NCI-H128 (cell line): Measurements from ENCODE around the gene PEX1.
A peak's percentile ranks its signal among the peaks of the same experiment; 100 is the strongest.
"Not testable (repeated sequence)": the region's sequence is repeated elsewhere in the genome, so short reads cannot be mapped to it uniquely, and the experiment has no call there.

Source experiments
- DNase-seq: peaks from one replicate; lab custom pipeline; 2025; ENCODE audit not compliant: unreplicated experiment; lab: John Stamatoyannopoulos, UW

Gene PEX1

DNA sequence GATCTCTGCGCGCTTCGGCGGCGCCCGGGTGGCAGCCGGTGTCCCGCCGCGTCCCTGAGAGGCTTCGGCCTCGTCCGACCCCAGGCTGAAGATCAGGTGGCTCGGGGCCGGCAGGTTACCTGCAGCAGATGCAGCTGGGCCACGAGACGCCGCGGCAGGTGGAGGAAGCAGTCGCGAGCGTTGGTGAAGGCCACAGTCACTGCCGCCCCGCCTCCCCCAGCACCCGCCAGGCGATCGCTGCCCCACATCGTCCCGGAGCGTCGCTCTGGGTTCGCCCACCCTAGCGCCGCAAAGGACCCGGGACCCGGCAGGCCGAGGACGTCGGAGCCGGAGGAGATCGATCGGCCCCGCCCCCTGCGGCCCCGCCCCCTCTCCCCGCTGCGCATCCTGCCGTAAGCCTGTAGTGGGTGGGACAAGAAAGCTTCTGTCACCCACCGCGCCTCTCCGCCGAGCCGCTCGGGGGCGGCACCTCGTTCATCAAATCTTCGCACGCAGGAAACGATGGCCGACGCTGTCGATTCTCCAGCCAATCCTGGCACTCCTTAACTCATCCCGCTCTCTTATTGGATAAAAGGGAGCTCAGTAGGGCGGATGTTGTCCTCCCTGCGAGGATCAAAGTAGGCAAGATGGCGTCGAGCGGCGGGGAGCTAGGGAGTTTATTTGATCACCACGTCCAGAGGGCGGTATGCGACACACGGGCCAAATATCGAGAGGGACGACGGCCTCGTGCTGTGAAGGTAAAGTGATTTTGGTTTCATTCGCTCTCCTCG lies at the start of gene PEX1, which contains the start of gene RBM48:
Gene PEX1, minus strand, starts transcription at position 333 of the 770 bp plus-strand sequence. Its CDS starts 85 bp downstream, at position 248.
Gene RBM48, plus strand, starts transcription at position 608 of the 770 bp plus-strand sequence. Its CDS starts 19 bp downstream, at position 627.
- DNase-seq = peak; percentile 95

DNA sequence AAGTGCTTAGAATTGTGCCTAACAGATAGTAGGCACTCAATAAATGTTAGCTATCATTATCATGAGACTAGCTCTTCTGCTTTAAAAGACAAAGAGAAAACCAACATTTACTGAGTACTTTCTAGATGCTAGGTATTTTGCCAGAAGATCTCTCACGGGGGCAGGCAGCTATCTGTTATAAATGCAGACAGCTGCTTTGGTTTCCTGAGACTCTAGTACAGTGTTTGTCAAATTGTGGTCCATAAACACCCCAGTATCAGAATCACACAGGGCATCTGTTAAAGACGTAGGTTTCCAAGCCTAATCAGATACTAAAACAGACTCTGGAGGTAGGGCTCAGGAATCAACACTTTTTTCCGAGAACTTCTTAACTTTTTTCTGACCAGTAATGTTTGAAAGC lies 48.0 kb upstream of the PEX1 start:
- no peak for DNase-seq

DNA sequence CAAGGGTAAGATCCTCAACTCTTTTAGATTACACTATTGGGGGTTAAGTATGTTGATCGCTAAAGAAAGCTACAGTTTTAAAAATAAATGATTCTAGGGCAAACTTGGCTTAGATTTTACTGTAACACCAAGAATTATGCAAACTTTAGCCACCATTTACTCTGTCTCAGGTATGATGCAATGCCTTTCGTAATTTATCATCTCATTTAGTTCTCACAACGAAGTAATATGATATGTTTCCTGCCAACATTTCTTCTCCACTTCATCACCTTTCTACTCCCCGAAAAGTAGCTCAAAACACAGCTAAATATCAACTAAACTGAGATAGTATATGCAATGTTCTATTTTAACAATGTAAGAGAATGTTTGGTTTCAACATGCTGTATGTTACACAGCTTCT lies 40.8 kb upstream of the PEX1 start:
- no peak for DNase-seq

DNA sequence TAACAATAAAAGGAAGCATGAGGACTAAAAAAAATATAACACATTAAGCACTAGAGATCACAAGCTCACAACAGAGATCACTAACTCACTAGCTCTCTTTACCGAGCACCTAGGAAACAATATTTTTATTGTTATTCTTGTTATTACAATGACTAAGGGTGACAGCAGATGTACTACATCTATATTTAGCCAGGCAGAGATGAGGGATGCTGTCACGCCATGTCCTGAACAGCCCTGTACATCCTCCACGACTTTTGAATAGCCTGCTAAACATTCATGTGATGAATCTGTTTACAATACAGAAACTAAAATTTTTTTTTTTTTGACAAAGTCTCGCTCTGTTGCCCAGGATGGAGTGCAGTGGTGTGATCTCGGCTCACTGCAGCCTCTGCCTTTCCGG lies 39.1 kb upstream of the PEX1 start:
- no peak for DNase-seq

DNA sequence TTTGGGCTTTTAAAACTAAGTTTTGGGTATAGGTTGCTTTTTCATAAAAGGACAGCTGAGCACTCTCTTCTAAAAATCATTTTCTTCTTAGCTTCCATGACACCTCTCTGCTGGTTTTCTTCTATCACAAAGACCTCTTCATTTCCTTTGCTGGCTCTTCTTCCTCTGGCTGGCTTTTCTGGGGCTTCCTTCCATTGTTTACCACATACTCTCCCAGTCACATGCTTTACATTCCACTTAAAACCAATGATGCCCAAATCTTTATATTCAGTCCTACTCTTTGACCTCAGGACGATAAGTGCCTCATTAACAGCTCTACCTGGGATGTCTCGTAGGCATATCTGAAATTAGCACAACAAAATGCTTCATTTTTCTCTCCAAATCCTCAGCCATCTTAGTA lies 35.0 kb upstream of the PEX1 start:
- no peak for DNase-seq

DNA sequence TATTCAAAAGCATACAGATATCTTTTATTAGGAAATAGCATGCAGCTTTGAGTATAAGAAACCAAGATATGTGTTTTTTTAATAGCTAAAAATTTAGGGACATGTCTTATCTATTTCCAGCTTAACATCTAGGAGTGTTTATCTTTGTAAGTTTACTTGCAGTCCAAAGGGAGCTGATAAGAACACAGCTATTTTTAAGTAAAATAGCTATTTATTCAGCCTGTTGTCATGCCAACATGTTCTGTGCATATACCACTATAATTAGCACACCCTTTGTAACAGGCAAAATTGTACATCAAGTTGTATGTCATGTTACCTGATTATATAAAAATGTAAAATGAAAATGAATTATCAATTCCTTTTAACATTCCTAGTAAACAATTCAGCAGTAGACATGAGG lies 32.3 kb upstream of the PEX1 start:
- no peak for DNase-seq

DNA sequence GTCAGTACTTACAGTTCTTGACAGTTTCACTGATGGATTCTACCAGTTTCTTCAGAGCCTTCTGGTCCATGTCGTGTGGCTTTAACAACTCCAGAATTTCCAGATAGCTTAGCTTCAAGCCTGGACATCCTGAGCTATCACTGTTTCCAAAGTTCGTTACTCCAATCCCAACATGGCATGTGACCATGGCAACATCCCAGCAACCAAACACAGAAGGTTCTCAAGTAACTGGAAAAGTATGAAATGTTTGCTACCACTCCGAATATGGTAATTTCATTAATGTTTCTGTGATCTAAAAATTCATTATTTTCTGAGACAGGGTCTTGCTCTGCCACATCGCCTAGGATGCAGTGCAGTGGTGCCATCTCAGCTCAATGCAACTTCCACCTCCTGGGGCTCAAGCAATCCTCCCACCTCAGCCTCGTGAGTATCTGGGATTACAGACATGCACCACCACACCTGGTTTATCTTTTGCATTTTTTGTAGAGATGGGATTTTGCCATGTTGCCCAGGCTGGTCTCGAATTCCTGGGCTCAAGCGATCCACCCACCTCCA lies 29.6 kb upstream of the PEX1 start:
- no peak for DNase-seq

DNA sequence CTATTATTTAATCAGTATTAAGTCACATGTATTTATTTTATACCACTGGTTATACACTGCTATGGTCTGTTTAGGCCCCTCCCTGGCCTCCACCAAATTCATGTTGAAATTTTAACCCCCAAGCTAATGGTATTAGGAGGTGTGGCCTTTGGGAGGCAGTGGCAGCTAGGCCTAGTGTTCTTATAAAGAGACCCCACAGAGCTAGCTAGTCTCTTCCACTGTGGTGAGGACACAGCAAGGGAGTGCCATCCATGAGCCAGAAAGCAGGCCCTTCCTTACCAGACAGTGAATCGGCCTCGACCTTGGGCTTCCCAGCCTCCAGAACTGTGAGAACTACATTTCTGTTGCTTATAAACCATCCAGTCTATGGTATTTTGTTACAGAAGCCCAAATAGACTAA lies 28.9 kb upstream of the PEX1 start:
- no peak for DNase-seq

DNA sequence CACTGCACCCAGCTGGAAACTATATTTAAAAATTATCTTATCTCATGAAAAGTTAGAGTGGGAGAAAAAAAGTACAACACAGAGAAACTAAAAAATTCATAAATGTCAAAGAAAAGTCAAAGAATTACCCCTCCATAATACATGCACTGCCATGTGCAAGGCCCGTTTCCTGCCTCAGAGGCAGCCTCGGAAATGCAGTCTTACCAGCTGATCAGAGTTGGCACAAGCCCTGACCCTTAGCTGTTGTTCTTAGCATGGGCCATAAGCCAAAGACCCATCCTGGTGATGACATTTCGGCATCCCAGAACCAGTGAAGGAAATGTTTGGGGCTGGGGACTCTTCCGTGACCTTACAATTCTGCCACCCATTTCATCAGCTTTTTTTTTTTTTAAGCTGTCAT lies 21.9 kb upstream of the PEX1 start:
- DNase-seq = no peak

DNA sequence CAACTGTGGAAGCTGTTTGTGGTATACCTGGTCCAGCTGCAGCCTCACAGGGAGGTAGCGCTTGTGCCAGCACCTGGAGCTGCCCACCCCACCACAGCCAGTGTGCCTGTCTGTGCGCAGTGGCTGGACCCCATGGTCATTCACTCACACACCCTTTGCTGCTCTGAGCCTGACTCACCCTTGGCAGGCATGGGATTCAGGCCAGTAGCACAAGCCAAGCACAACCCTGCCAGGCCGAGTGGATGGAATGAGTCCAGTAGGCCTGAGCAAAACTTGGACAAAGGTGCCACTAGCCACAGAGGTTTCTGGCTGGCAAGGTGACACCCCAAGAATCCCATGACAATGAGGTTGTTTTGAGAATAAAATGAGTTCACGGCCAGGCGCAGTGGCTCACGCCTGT lies 19.3 kb upstream of the PEX1 start:
- no peak for DNase-seq

DNA sequence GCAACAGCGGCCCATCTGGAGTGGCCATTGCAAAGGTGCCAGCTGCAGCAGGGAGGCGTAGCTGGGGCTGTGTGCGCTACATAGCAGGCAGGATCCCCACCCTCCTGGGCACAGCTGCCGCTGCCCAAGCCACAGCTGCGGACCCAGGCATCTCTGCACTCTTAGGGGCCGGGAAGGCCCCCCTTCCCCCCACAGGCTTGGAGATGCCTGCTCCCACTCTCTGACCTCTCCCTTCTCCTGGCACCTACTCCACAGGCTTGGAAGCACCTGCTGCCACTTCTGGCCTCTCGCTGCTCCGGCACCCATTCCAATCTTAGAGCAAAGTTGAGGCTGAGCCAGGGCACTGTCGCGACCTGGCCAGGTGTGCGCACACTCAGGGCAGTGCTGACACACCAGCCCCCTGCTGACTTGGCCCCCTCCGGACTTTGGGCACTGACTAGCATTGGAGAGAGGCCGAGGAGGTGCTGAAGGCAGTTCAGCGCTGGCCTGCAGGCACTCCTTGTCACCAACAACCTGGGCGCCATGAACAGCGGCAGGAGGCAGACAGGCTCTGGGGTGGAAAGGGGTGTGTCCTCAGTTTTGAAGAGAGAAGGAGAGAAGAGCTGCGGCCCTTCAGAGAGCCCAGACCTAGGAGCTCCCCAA lies 18.7 kb upstream of the PEX1 start:
- no peak for DNase-seq

DNA sequence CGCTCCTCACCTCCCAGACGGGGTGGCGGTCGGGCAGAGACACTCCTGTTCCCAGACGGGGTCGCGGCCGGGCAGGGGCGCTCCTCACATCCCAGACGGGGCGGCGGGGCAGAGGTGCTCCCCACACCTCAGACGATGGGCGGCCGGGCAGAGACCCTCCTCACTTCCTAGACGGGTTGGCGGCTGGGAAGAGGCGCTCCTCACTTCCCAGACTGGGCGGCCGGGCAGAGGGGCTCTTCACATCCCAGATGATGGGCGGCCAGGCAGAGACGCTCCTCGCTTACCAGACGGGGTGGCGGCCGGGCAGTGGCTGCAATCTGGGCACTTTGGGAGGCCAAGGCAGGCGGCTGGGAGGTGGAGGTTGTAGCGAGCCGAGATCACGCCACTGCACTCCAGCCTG lies 16.8 kb upstream of the PEX1 start:
- DNase-seq = not testable (repeated sequence)

DNA sequence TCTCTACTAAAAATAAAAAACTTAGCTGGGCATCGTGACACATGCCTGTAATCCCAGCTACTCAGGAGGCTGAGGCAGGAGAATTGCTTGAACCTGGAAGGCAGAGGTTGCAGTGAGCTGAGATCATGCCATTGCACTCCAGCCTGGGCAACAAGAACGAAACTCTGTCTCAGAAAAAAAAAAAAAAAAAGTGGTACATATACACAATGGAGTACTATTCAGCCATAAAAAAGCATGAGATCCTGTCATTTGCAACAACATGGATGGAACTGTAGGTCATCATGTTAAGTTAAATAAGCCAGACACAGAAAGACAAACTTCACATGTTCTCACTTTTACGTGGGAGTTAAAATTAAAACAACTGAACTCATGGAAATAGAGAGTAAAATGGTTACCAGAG lies 15.2 kb upstream of the PEX1 start:
- not testable (repeated sequence) for DNase-seq

DNA sequence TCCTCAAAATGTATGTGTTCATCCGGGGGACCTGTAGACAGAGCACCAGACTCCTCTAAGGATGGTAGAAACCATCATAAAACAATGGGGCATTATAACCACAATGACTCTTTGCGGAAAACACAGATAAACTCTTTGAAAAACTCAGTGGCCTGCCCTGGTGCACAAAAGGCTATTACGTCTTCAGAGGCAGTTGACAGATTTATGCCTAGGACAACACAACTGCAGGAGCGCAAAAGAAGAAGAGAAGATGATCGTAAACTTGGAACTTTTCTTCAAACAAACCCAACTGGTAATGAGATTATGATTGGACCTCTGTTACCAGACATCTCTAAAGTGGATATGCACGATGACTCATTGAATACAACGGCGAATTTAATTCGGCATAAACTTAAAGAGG lies 6.3 kb upstream of the PEX1 start:
- no peak for DNase-seq

DNA sequence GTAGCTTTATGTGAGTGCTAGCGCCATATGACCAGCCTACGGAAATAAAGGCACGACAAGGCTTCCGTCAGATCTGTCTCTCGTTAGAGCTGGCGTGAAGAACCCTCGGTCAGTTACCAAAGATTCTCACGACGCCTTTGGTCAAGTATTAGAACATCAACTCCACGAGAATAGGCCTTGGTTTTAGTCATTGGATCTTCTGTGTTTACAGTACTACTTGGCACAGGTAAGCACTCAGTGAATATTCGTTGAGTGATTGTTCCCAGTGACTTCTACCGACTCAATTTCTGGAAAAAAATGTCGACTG lies 591 bp upstream of the PEX1 start:
- no peak for DNase-seq

DNA sequence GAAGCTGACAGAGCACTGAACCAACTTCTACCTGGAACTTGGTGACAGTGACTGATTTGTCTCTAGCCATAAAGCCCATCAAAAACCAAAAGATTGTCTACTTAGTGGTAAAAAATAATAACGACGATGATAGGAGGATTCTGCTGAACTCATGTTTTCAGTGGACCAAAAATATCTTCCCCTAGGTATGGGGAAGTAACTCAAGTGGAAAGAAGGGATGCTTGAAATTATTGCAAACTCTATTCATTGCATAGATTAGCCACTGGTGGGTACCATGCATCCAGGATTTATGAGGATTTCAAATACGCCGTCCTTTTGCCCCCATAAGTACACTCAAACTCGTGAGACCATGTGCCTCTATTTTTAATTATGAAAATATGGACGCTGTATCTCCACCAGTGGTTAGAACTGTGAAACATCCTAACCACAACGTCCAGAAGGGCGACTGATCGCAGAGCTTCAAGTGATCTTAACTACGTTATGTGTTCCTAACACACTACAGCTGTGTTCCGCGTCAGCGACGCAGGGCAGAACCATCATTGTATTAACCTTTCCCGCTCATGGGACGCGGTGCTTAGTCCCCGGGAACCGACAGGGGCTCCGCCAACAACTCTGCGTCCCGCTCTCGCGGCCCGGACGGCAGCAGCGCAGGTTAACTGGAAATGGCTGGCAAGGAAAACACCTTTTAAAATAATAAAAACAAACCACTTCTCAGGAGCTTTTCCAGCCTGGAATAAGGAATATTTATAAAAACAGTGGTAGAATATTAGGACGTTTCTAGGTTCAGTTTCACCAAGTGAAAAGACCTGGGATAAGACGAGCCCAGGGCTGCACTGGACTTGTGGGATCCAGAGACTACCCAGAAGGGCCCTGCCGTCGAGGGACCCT lies 776 bp downstream of the PEX1 start:
- no peak for DNase-seq

DNA sequence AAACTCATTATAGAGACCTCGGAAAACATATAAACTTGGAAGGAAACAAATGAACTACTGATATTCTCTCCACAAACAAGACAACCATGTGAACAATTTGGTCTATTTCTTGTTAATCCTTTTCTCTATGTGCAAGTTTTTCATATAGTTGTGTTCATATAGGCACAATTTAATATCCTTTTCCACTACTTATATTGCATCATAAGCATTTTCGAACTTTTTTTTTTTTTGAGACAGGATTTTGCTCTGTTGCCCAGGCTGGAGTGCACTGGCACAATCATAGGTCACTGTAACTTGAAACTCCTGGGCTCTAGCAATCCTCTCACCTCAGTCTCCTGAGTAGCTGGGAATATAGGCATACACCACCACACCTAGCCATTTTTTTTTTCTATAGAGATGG lies 5.2 kb downstream of the PEX1 start:
- DNase-seq = no peak

DNA sequence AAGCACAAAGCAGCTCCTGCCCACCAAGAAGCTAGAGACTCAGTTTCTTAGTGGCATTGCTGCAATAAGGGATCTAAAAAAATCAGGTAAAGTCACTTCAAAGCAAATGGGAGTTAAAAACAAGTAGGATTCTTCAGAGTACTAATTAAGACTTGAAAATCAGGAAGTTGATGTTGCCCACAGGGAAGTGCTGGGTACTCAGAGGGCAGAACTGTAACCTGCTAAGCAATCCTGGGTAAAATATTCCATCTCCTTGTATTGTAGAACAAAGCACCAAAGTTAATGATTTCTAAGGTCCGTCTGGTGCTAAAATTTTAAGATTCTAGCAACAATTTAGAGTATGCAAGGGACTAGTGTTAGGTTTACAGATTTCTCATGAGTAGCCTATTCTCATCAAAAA lies 8.3 kb downstream of the PEX1 start:
- no peak for DNase-seq

DNA sequence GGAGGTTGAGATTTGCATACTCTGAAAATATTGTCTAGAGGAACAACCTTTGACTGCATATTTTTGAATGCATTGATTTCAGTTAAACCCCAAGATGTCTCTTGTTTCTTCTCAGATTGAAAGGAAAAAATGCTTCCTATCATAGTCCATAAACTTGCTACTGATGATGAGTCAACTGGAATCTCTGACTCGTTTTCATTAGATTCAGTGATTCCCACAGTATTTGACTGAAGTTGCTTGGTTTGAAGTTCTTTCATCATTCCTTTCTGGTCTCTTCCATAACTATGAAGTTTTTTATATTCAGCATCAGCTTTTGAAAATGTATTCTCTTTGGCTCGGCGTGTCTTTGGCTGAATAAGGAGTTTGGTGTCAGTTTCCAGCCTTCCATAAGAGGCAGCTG lies 10.7 kb downstream of the PEX1 start:
- no peak for DNase-seq

DNA sequence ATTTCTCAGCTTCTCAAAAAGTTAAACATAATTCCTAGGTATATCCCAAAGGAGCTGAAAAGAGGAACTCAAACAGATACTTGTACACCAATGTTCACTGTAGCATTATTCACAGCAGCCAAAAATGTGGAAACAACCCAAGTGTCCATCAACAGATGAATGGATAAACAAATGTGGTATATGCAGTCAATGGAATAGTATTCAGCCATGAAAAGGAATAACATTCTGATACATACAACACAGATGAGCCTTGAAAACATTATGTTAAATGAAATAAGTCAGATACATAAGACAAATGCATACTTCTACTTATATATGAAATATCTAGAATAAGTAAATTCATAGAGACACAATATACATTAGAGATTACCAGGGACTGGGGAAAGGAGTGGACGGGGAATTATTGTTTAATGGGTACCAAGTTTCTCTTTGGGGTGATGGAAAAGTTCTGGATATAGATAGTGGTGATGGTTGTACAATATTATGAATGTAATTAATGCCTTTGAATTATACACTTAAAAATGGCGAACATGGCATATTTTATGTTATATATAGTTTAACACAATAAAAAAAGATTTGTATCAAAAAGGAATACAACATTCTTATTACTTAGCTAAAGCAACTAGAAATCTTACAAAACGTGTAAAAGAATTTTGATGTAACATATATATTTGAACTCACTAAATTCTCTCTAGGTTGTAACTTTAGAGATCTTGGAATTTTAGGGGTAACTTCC lies 15.0 kb downstream of the PEX1 start:
- DNase-seq = no peak

DNA sequence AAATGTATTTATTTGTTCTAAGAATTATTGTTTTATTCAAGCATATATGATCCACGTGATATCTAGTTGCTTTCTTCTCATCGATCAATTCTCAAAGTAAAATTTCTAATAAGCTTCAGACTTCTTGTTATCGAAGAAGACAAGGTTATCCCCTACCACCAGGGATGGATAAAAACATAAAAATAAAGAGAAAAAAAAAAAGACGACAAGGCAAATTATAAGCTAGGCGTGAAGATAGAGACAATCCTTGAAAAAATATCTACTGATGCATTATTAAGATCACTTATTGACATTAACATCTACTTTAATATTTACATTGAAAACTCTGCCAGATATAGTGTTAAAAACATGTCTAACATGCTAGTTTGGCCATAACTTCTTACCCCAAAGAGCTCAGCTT lies 19.4 kb downstream of the PEX1 start:
- DNase-seq = no peak
